Stimulated activated CD4-positive, alpha-beta T cell treated with anti-CD3 and anti-CD28 coated beads, Interleukin-2, amount 100 ng/mL, for 48 hours (primary cell): ENCODE measurements around the gene ITIH3.

Experiments used
- DNase-seq, 2 donors: peaks; one replicate each; pipeline ENCODE4 v3.0.0-alpha.2; 2020

ITIH3 gene

DNA sequence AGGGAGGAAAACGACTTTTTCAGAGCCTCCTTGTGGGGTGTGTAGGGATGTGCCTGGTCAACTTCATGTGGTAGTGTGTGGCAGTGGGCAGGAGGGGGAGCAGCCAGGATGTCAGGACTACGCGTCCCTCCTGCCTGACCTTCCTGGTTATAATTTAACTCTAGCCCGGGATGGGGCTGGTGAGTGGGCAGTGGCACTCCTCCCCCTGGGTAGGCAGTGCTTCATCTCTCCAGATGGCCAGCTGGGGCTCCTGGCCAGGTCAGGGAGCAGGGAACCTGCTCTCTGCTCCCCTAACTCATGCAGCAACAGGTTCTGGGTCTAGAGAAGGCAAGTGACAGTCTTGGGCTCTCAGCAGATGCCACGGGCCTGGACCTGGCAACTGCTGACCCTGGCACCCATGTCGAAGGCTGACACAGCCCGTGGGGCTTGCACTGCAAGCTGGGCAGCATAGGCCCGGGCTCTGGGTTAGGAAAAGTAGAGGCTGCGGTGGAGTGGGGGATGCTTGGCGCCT is 33.3 kb downstream of the ITIH3 start:
- DNase-seq, result no peak

DNA sequence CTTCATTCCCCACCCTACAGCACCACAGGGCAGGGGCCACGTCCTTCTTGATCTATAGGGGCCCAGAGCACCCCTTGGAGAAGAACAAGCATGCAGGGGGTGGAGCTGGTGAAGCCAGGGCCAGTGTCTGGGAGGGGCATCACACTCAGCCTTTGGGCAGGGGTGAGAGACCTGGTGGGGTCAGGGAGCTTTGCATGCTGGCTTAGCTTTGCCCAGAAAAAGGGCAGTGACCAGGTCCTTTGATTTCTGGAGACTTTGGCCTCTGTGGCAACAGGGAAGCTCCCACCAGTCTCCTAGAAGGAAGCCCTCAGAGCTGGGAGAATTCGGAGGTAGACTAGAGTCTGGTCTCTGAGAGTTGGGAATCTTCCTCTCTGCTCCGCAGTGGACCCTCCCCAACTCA is 34.9 kb downstream of the ITIH3 start:
- no peak for DNase-seq

DNA sequence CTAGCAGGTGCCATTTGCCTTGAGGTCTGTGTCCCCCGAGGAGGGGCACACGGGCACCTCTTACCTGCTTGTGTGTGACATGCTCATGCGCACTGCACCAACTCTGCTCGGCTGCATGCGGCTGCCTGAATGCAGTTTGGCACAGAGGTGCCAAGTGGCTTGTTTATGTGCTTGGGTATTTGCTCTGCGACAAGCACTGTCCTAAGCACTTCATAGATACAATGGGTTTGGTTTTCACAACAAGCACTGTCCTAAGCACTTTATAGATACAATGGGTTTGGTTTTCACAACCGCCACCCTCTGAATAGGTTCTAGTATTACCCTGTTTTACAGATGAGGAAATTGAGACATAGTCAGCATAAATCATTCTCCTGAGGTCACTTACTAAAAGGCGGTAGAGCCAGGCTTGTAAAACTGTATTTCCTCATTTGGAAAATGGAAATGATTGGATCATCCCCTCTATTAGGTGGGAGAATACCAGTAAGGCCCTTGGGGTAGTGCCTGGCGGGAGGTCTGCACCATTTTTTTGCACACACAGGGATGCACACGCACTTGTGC is 35.4 kb downstream of the ITIH3 start:
- no peak for DNase-seq

DNA sequence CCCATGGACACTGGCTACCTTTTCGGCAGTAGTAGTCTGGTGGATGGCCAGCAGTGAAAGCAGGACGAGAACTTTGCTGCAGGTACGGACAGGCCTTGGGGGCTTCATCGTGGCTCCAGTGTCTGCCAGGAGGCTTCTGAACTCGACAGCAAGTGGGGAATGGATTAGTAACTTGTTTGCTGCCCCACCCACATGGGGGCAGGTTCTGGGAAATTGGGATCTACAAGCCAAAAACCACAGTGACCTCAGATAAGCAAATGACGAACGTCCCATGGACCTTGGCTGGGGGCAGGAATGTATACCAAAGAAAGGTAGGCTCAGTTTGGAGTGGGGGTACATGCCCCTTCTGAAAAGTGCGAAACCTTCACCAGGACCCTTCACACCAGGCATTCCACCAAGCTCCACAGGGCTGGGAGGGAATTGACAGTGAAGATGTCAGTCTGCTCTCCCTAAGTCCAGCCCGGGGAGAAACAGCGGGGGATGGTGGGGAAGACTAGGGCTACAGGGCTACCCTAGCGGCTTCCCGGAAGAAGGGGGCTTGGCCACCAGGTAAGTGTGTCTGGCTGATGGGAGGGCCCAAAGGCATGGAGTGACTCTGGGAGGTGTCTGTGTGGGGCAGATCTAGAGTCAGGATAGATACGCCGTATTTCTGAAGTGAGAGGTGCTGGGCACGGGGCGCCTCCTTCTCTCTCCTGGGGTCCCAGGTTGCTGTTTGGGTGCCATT is 36.1 kb downstream of the ITIH3 start, which contains the start of gene ITIH4:
TSS of gene ITIH4 (minus strand) at position 138 of the 724 bp plus-strand sequence. CDS start at position 108, 30 bp downstream.
- DNase-seq, result no peak

DNA sequence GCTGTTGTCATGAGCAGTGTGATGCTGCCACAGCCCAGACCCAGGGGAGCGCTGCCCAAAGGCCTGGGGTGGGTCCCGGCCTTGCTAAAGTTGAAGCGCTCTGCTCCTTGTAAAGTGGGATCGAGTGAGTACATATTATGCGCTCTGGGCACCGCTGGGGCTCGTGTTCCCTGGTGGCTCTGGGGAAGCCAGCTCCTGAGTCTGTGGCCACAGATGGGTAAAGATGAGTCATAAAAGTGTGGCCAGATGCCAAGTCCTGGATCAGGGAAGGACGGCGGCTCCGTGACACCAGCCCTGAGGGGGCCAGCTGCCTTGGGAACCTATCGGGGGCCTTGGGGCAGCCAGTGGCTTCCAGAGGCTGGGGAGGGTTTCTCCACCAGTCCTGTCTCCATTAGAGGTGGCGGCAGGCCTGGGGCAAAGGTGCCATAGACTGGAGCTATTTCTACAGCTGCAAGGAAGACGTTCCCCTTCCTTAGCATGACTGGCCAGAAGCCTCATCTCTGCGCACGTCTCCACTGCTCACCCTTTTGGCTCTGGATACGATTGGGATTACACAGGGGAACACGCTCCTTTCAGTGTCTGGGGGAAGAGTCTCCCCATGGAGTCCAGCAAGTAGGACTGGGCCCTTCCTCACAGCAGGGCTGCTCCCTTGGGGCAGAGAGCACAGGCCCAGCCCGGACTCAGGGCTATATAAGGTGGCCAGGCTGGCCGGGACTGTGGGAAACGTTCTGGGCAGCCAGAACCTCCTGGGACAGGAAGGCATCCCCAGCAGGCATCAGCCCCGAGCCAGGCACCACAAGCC is 37.1 kb downstream of the ITIH3 start:
- DNase-seq, result no peak

DNA sequence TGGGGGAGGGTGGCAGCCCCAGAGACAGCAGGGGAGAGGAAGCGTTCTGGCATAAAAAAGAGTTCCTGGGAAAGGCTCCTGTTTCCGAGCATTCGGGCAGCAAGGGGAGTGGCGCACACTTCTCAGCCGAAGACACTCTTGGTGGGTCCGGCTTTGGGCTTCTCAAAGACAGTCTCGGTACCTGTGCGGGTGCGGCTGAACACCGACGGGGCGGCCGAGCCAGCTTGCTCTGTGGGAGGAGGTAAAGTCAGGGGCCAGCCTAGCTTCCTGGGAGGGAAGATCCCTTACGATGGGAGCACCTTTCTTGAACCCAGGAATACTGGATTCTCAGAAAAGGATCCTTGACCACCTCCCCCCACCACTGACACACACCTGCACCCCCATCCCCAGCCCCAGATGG is 38.6 kb downstream of the ITIH3 start:
- no peak for DNase-seq

DNA sequence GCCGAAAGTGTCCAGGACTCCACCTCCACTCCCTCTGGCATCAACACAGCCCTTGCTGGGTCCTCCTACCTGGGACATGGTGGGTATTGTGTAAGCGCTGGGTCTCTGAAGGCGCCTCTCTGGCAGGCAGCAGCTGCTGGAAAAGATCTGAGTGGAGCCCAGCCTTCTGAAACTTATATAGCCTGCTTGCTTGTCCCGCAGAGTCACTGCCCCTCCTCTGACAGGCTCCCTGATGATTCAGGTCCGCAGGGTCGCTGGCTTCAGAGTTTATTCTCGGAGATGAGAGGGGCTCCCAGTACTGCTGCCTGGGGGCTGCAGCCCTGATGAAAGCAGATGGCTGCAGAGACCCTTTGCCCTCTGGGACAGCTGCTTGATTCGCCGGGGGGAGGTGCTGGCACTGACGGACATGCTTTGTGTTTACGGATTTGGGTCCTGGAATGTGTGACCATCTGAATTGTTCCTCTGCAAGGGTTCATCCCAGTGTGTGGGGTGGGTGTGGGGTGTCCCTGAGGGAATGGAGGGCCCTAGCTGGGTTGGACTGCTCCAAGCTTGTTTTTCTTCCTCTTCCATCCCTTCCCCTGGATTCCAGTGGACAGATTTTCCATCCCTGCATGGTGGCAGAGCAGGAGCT is 40.4 kb downstream of the ITIH3 start, which contains the start of gene MUSTN1:
TSS of gene MUSTN1 (minus strand) at position 149 of the 631 bp plus-strand sequence. CDS start at position 78, 71 bp downstream.
- DNase-seq, result no peak

DNA sequence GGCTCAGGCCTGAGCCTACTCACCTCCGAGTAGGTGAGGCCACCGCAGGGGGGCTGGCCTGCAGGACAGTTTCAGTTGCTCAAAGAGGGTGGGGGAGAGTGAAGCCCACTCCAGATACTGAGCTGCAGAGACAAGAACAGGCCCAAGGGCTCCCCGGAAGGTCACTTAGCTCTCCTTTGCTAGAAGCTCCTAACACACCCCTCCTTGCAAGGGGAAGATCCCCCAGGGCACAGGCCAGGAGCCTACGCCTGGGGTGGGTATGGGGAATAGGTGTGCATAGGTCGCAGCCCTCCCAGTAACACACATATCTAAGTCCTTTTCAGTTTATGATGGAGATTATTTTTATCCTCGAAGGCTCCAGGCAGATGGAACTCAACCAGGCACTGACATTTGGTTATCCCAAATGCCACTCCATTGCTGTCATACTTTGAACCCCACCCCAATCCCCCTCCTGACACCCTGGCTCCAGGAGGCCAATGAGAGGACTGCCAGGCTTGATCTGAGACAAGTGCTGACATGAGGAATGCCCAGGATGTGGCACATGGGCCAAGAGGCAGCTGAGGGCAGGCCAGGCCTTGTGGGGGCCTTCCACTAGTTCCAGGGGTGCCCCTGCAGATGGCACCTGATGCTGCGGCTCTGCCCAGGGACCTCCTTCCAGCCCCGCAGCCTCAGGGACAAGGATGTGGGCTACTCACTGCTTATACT is 41.3 kb downstream of the ITIH3 start:
- no peak for DNase-seq

DNA sequence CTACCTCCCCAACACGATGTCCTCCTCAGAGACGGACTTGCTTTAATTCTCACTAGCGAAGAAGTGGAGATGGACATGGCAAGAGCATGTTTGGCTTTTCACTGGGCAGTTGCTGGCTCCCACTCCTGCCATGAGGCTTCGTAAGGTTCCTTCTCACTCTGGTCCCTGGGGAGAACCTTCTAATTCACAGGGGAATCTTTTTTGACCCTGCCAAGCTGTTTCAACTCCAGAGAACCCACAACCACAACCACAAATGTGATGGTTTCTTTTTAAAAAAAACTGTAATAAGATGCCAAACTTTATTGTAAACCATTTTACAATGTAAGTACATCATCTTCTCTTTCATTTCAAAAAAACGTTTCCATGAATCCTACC is 41.9 kb downstream of the ITIH3 start:
- DNase-seq, result no peak

DNA sequence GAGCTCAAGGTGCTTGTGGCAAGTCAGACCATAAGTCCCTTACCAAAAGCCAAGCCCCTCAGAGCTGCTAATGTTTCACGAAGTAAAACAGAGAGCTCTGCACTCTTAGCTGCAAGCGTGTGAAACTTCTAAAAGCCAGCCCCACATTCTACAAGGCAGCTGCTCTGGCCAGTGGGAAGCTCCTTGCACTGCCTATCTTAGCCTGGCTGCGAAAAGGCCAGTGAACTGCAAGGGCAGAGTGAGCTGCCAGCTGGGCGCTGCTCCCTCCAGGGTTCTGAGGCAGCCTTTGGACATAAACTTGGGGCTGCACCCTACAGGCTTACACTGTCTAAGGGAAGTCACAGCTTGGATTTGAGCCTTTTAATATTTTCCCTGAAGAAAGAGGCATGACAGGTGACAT is 42.4 kb downstream of the ITIH3 start:
- no peak for DNase-seq

DNA sequence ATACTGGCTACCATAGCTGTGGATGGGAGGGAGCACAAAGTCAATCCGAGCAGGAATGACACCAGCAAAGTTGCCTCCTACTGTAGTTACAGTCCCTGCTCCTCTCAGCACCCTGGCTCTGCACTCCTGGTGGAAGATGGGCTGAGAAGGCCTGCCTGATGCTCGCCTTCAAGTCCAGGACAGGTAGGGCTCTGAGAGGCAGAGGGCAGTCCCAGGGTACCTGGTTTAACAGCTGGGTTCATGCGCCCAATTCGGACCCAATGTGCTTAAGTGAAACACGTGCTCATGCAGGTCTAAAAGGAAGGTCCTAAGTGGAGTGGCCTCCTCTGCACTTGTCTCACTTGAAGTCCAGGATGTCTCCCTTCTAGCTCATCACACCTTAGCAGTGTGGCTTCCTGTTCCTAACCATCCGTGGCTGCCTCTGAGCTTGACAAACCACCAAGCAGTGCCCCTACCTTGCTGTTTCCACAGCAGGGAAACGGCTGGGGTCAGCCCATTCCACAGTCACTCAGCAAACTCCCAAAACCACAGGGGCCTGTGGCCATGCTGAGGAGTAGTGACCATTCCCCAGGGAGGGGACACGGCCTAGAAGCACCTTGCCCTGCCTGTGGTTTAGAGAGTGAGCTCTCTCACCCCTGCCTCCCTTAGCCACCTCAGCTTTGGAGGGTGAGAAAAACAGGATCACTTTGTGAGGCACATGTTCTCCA is 44.1 kb downstream of the ITIH3 start:
- DNase-seq, result no peak

DNA sequence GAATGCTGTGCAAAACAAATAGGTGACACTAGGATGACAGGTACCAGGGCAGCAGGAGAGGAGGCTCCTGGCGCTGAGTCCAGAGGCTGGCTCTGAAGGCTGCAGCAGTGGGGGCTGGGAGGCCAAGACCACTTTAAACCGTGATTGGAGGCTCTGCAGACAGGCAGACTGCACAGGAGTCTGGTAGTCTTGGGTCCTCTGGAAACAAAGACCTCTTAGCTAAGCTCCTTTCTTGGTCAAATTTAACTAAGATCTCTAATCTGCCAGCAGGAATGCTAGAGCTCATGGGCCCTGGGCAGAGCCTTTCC is 44.6 kb downstream of the ITIH3 start:
- no peak for DNase-seq

DNA sequence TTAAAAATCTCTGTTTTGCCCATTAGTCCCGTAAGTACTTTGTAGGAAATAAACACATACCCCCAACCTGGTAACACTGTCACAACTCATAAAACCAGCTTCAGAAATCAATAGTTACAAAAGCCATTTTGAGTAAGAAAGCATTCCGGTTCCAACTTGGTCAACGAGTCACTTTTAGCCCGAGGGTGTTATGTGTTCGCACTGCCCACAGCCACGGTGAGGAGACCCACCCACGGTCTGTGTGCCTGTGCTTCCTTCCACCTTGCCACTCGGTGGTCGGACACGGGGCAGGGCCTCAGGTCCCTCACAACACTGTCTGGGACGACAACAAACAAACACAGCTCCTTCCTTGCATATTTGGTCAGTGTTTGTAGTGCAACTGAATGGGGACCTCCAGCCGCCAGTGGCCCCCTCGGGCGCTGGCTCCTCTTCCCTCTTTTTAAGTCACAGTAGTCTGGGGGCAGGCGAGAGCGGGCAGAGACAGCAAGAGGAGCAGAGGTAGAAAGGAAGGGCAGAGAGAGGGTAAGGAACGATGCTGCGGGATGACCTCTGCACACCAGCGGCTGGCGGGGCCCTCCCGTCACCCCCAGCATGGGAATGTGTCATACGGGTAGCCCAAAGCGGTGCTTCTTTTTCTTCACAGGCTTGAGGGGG is 45.4 kb downstream of the ITIH3 start:
- no peak for DNase-seq

DNA sequence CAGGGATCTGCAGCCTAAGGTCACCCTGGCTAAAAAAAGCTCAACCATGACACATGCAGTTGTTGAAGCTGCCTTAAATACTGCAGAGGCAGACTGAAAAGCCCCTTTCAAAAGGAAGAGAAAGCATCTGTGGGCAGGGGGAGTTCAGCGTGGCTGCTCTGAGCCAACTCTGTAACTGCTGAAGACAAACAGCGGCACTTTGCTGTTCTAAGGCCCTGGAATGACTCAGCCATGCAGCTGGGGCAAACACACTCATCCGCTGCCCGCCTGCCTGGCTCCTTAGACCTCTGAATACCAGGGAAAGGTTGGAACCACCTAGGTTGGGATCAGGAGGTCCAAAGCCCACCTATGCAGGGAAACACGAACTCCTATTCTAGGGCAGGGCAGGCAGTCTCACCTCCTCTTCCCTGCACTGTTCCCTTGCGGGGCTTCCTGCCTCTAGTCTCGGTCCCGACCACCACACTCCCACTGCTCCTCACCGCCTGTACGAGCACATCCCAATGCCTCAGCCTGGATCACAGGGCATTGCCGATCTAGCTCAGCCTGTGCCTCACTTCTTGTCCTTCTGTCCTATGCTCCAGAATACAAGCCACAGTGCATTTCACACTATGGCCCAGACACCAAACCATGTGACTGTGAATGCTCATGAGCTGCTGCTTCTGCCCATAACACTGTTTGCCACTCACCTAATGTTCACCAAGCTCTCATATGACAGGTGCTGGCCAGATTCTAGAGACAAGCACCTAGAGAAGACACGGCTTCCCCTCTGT is 46.8 kb downstream of the ITIH3 start:
- DNase-seq, result no peak

DNA sequence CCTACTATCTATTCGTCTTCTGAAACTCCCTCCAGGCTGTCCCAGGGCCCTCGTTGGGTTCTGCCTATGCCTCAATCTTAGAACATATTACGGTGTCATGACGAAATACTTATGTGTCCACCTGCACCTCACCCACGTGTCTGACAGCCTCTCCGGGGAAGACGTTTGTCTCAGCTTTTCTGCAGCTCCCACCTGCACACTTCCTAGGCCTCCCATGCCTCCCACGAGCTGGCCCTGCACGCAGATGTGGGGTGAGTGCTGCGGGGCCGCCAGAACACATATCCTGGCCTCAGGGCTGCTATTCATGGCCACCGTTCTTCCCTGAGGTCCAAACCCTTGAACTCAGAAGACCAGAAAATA is 47.4 kb downstream of the ITIH3 start:
- no peak for DNase-seq

DNA sequence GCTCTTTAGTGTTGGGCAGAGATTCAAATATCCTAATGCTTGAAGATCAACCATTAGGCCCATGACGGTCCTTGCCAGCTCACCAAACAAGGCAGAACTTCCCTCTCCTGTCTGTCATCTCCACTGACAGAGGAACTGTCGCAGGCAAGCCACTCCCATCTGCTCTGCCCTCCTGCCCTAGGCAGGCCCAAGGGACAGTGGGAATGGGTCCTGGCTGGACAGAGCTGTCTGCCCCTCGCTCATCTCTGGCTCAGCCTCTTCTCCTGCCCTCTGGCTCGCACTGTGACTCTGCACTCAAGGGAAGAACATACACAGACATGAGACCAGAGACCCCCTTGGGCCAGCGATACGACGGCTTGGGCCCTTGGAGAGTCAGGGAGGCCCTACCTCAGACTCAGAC is 47.8 kb downstream of the ITIH3 start:
- no peak for DNase-seq

DNA sequence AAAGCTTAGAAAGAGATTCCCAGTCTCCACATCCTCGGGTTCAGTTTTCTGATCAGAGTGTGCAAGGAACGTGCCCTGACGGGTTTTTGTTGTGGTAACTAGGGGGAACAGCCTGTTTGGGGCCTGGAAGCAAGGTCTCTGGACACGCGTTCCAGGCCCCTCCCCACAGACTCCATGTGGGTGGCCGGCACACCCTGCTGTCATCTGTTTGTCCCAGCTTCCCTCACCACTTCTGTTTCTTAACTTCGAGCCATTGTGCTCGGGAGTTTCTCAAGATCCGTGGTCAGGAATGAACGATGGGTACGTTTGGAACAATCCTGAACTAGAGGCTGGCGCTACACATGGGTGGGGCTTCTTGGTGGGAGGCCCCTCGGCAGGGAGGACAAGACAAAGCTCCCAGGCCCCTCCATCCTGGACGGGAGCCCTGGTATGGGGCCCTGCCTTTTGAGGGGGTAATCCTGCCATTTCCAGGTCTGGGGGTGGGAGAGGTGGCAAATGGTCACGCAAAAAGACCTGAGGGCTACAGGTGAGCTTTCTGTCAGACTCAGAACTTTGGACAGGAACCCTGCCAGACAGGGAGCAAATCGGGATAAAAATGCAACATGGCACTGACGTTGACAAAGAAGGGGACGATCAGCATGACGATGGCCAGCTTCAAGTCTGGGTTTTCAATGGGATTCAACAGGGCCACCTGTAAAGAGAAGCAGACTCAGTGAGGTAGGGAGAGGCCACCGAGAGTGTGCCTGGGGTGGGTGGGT is 48.7 kb downstream of the ITIH3 start:
- no peak for DNase-seq

DNA sequence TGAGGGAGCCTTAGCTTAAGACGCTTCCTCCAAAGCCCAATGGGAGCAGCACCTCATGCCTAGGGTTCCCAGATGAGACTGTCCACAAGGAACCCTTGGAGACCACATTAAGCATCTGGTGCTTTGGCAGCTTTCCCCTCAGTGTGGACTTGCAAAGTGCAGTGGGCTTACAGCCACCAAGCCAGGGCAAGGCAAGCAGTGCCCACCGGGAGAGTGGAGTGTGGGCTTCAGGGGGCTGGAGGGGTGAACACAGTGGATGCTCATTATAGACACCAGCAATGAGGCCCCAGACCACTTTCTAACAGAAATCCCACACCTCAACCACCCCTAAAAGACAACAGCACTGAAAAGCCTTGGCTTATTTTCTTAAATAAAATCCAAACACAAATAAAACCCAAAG is 49.3 kb downstream of the ITIH3 start:
- DNase-seq, result no peak

DNA sequence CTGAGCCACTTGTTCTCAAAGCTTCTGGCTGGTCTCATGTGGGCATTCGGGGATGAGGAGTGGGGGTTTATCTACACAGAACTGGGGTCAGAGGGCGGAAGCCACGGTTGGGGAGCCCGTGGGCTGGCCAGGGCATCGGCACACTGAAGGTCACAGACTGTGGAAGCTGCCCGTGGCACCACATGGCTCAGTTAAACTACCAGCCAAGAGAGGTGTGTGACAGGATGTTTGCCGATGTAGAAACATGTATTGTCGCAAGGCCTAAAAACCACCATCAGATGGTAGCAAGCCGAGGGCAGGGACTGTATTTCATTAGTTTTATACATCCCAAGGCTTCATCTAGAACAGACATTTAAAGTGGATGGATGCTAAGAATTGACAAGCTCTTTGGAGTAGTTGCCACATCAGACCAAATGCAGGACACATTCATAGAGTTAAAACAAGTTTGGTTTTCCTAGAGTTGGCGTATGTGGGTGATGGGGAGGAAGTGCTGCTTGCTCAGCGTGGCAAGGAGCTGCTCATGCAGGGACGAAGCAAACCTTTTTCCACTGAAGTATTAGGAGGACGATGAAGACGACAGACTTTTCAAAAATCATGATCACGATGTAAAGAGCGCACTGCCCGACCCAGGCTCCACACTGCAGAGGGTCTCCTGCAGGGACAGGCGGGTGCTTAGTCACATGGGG is 49.8 kb downstream of the ITIH3 start:
- no peak for DNase-seq

DNA sequence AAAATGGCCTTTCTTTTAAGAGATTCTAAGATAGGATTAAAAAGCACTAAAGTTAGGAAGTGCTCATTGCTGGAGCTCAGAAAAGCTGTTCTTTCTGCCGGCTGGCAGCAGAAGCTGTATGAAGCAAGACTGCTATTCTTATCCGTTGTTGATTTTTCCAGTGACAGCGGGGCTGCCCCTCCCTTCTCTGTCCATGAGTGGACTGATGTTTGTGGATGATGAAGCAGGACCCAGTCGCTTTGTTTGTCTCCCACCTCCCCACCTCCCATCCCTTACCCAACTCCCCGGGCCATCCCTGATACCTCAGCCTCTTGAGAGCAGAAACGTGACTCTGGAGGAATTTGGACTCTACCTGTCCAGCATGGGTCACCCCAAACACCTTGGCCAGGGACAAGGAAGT is 50.6 kb downstream of the ITIH3 start:
- DNase-seq, result no peak
